Stimulated activated naive CD8-positive, alpha-beta T cell treated with anti-CD3 and anti-CD28 coated beads, Interleukin-15, Interleukin-2, amounts not matched to agents 100 ng/mL and 50 ng/mL, for 24 hours (primary cell): ENCODE data around the gene PCGF1.

Experiments used
- H3K27ac Mint-ChIP-seq: one replicate; pipeline ENCODE4 v1.8.0; 2021; ENCODE audit warnings: mild to moderate bottlenecking, mixed read lengths
- H3K27me3 Mint-ChIP-seq: one replicate; pipeline ENCODE4 v1.8.0; 2021; ENCODE audit warnings: mixed read lengths
- H3K36me3 Mint-ChIP-seq: one replicate; pipeline ENCODE4 v1.8.0; 2021; ENCODE audit warnings: low read depth, mixed read lengths
- H3K4me1 Mint-ChIP-seq: one replicate; pipeline ENCODE4 v1.8.0; 2021; ENCODE audit warnings: low read depth, mixed read lengths
- H3K4me3 Mint-ChIP-seq: one replicate; pipeline ENCODE4 v1.8.0; 2021; ENCODE audit warnings: mild to moderate bottlenecking, mixed read lengths
- H3K9me3 Mint-ChIP-seq: one replicate; pipeline ENCODE4 v1.8.0; 2021; ENCODE audit warnings: mixed read lengths

The PCGF1 gene

DNA sequence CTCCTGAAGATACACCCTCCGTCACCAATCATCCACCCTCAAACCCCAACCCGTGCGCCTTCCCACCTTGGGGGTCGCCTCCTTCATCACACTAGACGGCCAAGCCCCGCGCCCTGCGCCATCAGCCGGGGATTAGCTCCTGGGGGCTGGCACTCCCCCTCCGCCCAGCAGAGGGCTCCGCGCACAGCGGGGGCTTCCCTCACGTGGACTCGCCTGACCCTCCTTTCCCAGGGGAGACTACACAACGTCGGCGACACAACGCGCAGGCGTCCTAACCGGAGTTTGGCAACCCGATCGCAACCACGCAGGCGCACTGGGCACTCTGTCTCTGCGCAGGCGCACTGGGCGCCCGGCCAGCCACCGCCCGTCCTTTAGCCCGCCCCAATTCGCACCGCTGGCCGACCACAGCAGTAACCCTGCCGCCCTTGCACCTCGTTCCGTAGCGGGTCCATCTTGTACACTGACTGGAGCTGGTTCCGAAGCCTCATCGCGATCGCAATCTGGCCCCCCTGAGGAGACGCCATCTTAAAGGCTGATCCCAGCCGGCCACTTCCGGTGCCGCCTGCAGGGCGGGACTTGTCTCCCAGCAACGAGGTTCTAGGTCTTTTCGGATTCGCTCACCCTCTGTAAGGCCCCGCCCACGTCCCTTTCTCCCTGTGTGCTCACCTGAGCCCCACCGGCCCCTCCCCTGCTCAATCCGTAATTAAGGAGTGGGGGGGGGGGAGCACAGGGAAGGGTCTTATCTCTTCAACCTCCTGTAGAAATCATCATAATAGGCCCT lies at the start of gene PCGF1:
PCGF1 (minus strand) TSS at position 551 of the 781 bp plus-strand sequence; CDS start at position 524, 27 bp downstream.
- Mint-ChIP-seq H3K4me1 (peaks cover 55% of the 10 kb centered on the region), H3K36me3 (peaks cover 28% of the 10 kb centered on the region), H3K27ac (peak within 1 kb of the TSS; percentile 99), H3K27me3 (peaks cover 43% of the 10 kb centered on the region), H3K9me3 (no peaks in the 10 kb centered on the region), H3K4me3 (peak within 1 kb of the TSS; percentile 98)

DNA sequence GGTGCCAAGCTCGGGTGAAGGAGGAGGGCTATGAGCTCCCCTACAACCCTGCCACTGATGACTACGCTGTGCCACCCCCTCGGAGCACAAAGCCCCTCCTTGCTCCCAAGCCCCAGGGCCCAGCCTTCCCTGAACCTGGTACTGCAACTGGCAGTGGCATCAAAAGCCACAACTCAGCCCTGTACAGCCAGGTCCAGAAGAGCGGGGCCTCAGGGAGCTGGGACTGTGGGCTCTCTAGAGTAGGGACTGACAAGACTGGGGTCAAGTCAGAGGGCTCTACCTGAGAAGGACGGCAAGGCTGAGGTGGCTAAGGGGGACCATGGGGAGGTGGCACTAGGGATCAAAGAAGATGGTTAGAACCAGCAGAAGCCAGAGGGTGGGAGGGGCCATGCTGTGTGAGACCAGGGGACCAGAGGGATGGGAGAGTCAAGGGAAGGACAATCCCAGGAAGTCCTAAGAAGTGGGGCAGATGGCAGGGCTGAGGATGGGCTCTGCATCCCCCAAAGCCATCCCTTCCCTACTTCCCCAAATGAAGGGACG lies 49.4 kb upstream of the PCGF1 start:
- H3K4me3 Mint-ChIP-seq: no peak overlapping the region
- H3K27ac Mint-ChIP-seq: peak overlapping the region; percentile 34

DNA sequence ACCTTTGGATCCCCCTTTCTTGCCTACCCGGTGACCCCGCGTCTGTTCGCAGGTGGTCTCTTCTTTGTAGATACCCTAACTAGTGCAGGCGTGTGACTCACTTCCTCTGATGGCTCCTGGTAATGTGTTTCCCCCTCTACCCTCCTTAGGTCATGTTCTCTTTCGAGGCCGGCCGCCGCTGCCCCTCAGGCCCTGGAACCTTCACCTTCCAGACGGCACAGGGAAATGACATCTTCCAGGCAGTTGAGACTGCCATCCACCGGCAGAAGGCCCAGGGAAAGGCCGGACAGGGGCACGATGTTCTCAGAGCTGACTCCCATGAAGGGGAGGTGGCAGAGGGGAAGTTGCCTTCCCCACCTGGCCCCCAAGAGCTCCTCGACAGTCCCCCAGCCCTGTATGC lies 48.7 kb upstream of the PCGF1 start:
- no peaks in the 10 kb centered on the region for H3K9me3 Mint-ChIP-seq
- H3K4me3 Mint-ChIP-seq: peak overlapping the region; percentile 94
- no peaks in the 10 kb centered on the region for H3K36me3 Mint-ChIP-seq
- peaks cover 12% of the 10 kb centered on the region for H3K27me3 Mint-ChIP-seq
- no peak overlapping the region for H3K27ac Mint-ChIP-seq
- H3K4me1 Mint-ChIP-seq: peaks cover 23% of the 10 kb centered on the region

More for the DNA sequence above, 49.4 kb upstream of the PCGF1 start:
- no peaks in the 10 kb centered on the region for H3K36me3 Mint-ChIP-seq
- H3K4me1 Mint-ChIP-seq: peaks cover 23% of the 10 kb centered on the region
- peaks cover 12% of the 10 kb centered on the region for H3K27me3 Mint-ChIP-seq
- no peaks in the 10 kb centered on the region for H3K9me3 Mint-ChIP-seq

DNA sequence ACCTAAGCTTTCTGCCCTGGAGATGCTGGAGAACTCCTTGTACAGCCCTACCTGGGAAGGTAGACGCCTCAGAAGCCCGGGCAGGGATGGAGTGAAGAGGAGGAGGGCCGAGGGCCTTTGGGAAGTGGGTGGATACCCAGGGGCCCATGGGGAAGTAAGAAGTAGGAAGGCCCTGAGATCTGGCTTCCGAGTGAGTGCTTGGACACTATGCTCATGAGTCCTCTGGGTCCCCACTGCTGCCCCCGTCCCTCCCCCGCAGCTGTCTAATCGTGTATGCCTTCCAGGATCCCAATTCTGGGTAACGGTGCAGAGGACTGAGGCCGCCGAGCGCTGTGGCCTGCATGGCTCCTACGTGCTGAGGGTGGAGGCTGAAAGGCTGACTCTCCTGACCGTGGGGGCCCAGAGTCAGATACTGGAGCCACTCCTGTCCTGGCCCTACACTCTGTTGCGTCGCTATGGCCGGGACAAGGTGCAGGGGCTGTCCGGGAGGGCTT lies 48.2 kb upstream of the PCGF1 start:
- Mint-ChIP-seq H3K4me1 (peaks cover 23% of the 10 kb centered on the region), H3K36me3 (no peaks in the 10 kb centered on the region), H3K27me3 (peaks cover 14% of the 10 kb centered on the region), H3K4me3 (peak overlapping the region; percentile 94), H3K9me3 (no peaks in the 10 kb centered on the region), H3K27ac (peak overlapping the region; percentile 85)

DNA sequence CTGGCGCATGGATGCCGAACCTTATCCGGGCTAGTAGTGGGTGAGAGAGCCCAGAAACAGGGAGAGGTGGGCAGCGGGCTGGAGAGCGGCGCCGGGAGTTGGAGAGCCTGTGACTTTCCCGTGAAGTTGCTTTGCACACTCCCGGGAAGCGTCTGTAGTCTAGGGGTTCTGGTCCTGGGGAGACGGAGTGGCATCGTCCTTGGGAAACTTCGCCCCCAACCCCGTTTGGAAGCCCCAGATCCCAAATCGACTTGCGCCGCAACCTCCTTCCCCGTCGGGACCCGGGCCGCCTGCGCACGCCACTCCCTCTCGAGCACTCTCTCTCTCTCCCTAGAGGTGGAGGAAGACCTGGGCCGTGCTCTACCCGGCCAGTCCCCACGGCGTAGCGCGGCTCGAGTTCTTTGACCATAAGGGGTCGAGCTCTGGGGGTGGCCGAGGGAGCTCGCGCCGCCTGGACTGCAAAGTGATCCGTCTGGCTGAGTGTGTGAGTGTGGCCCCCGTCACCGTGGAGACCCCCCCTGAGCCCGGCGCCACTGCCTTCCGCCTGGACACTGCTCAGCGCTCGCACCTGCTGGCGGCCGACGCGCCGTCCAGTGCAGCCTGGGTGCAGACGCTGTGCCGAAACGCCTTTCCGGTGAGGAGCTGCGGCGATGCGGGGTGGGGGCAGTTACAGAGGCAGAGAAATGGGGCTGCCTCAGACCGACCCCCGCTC lies 47.5 kb upstream of the PCGF1 start:
- no peaks in the 10 kb centered on the region for H3K36me3 Mint-ChIP-seq
- H3K27ac Mint-ChIP-seq: peak overlapping the region; percentile 85
- peaks cover 18% of the 10 kb centered on the region for H3K27me3 Mint-ChIP-seq
- H3K4me3 Mint-ChIP-seq: peak overlapping the region; percentile 94
- H3K9me3 Mint-ChIP-seq: no peaks in the 10 kb centered on the region
- H3K4me1 Mint-ChIP-seq: peaks cover 16% of the 10 kb centered on the region

DNA sequence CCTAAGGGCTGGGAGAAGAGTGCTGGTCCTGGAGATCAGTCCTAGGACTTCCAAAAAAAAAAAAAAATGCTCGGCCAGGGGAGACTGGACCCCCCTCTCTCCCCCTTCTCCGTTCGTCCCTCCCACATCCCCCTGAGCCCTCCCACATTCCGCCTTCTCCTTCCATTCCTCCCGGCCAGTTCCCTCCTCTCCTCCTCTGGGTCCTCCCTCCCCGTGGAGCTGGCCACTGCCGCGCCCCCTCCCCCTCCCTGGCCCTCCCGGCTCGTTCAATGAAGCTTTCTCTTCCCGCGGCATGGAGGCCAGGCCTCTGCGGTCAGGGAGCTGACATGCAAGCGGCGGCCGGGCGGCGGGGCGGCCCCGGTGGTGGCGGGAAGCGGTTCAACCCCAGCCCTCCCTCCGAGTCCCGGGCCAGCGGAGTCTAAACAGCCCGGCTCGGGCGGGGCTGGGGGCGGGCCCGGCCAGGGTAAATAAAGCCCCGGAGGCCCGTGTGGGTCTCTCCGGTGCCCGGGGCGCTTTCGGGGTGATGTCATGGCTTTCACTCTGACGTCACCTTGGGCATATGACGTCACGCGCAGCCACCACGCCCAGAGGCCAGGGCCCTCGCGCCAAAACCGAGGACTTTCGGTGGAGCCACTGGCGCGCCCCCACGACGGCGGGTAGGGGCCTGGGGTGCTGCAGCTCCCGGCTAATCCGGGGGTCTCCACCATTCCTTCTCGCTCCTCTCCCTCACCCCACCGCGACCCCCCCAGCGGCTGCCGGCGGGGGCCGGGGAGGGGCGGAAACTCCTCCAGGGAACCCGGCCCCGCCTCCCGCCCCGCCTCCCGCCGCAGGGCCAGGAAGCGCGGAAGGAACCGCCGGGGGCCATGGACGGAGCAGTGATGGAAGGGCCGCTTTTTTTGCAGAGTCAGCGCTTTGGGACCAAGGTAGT lies 46.7 kb upstream of the PCGF1 start, which contains the start of the genes DOK1 and LOXL3:
DOK1 (plus strand) TSS at position 829 of the 928 bp plus-strand sequence; CDS start at position 864, 35 bp downstream.
LOXL3 (minus strand) TSS at position 51 of the 928 bp plus-strand sequence. CDS start 1,308 bp downstream, outside the sequence.
- Mint-ChIP-seq H3K36me3 (no peaks in the 10 kb centered on the region), H3K4me3 (peak within 1 kb of the TSS; percentile 94), H3K27ac (peak within 1 kb of the TSS; percentile 85), H3K9me3 (no peaks in the 10 kb centered on the region), H3K27me3 (peaks cover 25% of the 10 kb centered on the region), H3K4me1 (peaks cover 19% of the 10 kb centered on the region)

DNA sequence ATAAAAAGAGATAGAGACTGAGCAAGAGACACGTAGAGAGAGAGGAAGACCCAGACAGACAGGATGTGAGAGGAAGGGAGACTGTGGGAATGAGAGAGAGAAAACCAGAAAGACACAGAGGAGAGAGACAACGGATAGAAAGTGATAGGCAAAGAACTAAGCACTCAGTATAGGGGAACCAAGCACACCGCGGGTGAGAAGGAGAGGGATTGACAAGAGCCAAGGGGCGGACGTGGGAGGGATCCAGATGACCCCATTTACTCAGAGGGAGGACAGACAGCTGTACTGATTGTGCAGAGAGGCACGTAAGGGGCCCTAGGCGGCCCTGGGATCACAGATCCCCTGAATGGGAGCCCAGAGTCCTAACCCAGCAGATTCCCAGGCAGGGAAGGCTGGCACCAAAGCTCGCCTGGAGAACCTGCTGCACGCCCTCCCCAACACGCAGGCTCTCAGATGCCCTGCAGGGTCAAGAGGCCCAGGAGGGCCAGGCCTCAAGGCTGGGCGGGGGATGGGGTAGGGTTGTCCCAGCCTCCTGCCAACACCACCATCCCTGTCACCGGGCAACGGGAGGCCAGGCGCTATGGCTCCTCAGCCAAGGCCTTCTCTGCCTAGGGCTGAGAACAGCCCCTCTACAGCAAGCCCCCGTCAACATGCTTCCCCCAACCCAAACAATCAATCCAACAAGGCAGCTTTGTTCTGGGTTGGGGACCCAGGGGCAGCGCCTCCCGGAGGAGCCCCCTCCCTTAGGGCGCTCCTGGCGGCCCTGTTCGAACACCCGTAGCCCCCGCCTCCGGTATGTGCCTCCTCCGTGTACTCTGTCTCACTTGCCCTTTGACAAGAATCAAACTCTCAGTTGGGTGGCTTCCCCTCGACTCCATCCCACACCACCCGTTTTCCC lies 45.7 kb upstream of the PCGF1 start:
- Mint-ChIP-seq H3K27me3 (peaks cover 30% of the 10 kb centered on the region), H3K27ac (peak overlapping the region; percentile 21), H3K9me3 (no peaks in the 10 kb centered on the region), H3K4me3 (peak overlapping the region; percentile 45), H3K4me1 (peaks cover 24% of the 10 kb centered on the region), H3K36me3 (no peaks in the 10 kb centered on the region)

DNA sequence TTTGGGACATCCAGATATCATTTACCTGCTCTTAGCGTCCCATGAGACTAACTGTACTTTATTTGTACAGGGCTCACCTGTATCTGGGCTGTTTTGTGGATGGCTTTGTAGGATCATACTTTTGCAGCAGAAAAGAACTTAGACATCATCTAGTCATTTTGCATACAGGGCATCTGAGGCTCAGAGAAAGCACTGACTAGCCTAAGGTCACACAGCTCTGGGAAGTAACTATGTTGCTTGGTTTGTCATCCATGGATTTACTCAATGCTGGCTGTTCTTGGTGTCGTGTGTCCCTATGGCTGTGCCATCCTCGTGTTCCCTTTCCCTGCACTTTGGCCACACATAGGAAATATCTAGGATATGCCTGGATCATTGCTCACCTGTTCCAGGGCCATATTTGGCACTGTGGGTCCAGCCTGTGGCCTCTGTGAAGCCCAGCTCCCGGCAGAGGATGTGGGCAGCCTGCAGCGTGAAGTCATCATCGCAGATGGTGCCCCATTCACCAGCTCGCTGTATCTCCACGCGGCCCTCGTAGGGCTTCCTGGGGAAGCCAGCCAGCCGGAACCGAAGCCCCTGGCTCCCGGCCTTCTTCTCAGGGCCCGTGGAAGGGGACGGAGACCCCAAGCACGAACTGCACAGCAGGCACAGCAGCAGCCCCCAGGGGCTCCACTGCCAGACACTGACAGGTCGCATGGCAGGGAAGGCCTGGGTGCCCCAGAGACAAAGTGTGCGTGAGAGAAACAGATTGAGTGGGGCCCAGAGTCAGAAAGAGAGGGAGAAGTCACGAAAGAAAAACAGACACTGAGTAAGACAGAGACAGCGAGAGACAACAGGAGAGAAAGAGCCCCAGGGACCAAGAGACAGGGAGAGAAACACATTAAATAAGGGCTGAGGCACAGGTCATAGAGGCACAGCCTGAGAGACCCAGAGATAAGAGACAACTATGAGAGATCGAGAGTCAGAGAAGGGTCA lies 44.7 kb upstream of the PCGF1 start:
- Mint-ChIP-seq H3K27ac (no peak overlapping the region), H3K27me3 (peaks cover 39% of the 10 kb centered on the region), H3K4me1 (peaks cover 26% of the 10 kb centered on the region), H3K36me3 (no peaks in the 10 kb centered on the region), H3K4me3 (peak overlapping the region; percentile 1), H3K9me3 (no peaks in the 10 kb centered on the region)

DNA sequence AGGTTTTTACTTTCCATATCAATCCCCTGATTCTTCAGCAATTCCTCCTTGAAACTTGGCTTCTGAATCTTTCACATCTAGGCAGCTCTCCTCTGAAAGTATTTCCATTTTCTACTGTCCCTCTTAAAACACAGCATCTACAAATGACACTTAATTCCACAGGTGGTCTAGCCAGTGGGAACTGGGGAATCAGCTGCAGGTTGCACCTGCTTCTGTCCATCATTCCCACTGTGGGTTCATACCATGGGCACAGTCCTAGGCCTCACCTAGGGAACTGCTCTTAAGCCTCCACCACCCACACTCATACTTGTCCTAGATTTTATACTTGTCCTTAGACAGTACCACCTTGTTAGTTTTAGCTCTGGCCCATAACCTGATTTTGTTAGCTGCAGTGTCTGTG lies 44.0 kb upstream of the PCGF1 start:
- Mint-ChIP-seq H3K27me3 (peaks cover 41% of the 10 kb centered on the region), H3K4me3 (no peak overlapping the region), H3K36me3 (no peaks in the 10 kb centered on the region), H3K4me1 (peaks cover 26% of the 10 kb centered on the region), H3K9me3 (no peaks in the 10 kb centered on the region), H3K27ac (no peak overlapping the region)

DNA sequence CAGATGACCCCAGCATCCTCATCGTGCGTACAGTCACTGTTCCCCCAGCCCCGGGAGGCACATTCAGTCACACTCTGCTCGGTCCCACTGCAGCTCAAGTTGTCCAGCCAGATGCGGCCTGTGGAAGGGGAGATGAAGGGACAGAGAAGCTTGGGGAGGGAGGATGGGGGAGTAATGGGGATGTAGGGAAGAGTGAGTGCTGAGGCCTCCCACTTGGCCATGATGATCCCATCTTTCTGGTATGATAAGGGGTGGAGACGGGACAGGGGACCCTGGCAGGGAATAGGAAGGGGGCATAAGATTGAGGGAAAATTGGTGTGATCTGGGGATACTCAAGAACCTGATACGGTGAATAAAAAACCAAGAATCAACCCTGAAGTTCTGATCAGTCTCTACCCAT lies 42.7 kb upstream of the PCGF1 start:
- H3K4me1 Mint-ChIP-seq: peaks cover 16% of the 10 kb centered on the region

DNA sequence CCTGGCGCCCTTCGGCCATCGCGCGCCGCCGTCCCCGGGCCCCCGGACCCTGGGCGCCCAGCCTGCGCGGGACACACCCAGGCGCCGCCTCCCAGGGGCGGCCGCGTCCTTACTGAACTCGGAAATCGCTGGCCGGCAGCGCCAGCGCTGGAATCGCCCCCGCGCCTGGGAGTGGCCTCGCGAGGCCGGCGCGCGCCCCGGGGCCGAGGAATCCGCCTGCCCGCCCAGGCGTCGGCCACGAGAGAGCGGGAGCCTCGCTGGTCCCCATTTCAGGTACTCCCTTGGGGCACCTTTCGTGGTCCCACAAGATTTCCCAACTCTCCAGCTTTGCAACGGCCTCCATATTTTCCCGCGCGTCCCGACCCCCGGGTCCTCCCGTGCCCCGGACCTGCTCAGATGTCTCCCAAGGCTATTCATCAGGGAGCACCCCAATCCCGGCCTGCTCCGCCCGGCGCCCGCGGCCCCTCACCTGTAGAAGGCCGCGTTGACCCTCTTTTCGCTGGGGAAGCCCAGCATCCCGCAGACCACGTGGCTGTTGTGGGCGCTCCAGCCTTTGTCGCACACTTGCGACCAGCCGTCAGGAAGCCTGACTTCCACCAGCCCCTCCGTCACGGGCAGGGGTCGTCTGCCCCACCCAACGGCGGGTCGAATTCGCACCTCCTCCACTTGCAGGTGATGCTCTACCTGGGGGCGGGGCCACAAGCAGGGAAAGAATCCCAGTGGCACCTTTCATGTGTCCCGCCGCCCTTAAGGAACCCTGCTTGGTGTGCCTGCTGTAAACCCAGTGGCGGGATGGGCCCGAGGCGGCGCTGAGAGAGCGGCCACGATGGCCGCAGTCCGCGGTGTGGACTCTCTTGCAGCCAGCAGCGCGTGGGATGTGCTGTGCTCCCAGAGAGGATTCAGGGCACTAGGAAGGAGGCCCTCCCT lies 41.7 kb upstream of the PCGF1 start:
- no peaks in the 10 kb centered on the region for H3K36me3 Mint-ChIP-seq
- peak overlapping the region; percentile 38 for H3K27ac Mint-ChIP-seq
- H3K27me3 Mint-ChIP-seq: peaks cover 53% of the 10 kb centered on the region
- peaks cover 14% of the 10 kb centered on the region for H3K4me1 Mint-ChIP-seq
- no peaks in the 10 kb centered on the region for H3K9me3 Mint-ChIP-seq
- H3K4me3 Mint-ChIP-seq: peak overlapping the region; percentile 67

More for the DNA sequence above, 42.7 kb upstream of the PCGF1 start:
- peaks cover 53% of the 10 kb centered on the region for H3K27me3 Mint-ChIP-seq
- H3K9me3 Mint-ChIP-seq: no peaks in the 10 kb centered on the region
- H3K27ac Mint-ChIP-seq: no peak overlapping the region
- no peaks in the 10 kb centered on the region for H3K36me3 Mint-ChIP-seq
- peak overlapping the region; percentile 67 for H3K4me3 Mint-ChIP-seq
